SKM-1 treated with dmso at 0.1 percent for 144 hours (cell line): ENCODE measurements around the gene ETV6.

Experiments used
- DNase-seq: peaks from one replicate; lab custom pipeline; 2025; ENCODE audit not compliant: unreplicated experiment; lab: John Stamatoyannopoulos, UW

ETV6 gene

GRCh38 chr12:11797317-11797913 lies 147.9 kb downstream of the ETV6 start:
- no peak for DNase-seq

- DNase-seq = no peak
Measured at GRCh38 chr12:11798006-11798708, 148.7 kb downstream of the ETV6 start.

DNA sequence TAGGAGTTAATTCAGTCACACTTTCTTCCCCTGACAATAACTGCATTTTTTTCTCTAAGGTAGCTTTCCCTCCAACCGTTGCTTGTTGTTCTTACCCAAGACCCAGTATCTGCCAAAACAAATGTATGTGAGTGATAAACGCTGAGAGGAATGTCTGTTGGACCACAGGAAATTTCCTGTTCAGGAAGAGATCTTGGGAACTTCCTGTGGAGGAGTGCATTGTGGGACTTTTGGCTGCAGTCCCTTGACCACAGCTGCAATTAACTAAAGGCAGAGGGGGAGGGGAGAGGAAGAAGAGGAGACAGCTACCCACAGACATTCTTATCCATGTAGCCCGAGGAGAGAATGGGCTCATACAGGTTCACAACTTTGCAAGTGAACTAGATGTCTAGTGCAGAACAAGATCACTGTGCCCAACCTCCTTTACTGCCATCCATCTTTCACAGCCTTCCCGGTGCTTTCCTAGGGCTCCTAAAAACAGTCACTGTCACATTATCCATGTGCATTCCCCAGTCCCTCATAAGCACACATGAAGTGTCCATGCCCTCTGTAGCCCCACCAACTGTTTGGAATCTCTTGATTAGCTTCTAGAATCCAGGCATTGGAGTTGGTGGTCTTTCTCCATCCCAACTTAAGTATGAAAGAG lies 149.5 kb downstream of the ETV6 start:
- peak; percentile 80 for DNase-seq

GRCh38 chr12:11799502-11799873 lies 150.0 kb downstream of the ETV6 start:
- no peak for DNase-seq

- no peak for DNase-seq
Measured at GRCh38 chr12:11801643-11802042, 152.2 kb downstream of the ETV6 start.

DNA sequence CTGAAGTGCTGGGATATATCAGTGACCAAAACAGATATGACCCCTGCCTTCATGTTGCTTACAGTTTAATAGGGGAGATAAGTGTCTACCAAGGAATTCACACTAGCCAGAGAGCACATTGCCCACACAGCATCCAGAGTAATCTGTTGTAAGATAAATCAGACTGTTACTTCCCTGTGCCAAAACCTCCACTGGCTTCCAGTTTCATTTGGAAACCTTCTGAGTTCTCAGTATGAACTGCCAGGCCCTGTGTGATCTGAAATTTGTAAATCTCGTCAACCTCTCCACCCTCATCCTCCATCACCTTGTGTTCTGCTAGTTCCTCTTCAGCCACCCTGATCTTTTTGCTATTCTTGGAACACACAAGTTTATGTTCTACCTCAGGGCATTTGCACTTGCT lies 154.7 kb downstream of the ETV6 start:
- no peak for DNase-seq

DNA sequence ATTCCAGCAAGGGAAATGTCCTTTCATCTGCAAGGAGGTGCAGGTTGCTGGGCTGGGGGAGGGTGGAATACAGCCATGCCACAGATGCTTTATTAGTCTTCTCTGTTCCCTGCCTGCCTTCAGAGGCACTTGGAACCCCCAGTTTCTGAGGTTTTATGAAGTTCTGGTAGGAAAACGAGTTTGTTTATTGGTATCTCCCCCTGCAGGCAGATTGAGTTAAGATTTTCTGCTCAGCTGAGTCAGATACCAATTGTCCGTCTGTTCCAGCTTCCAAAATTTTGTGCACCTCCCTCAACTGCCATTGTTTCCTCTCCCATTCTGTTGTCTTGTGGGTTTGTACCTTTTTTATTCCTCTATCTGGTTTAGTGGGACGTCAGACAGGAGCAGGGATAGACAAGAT lies 155.6 kb downstream of the ETV6 start:
- DNase-seq = no peak

- DNase-seq = no peak
Measured at GRCh38 chr12:11805680-11806079, 156.2 kb downstream of the ETV6 start.

GRCh38 chr12:11807458-11807857 lies 158.0 kb downstream of the ETV6 start:
- DNase-seq = no peak

DNA sequence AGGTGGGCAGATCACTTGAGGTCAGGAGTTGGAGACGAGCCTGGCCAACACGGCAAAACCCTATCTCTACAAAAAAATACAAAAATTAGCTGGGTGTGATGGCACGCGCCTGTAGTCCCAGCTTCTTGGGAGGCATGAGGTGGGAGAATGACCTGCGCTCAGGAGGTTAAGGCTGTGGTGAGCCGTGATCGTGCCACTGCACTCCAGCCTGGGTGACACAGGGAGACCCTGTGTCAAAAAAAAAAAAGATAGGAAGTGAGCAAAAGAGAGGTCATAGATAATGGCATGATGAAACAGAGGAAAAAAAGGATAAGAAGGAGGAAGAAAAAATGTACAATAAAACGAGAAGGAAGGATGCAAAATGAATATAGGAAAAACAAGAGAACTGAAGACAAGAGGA lies 159.5 kb downstream of the ETV6 start:
- no peak for DNase-seq

GRCh38 chr12:11810206-11810545 lies 160.7 kb downstream of the ETV6 start:
- peak; percentile 11 for DNase-seq

- no peak for DNase-seq
Measured at GRCh38 chr12:11811008-11811407, 161.5 kb downstream of the ETV6 start.

- DNase-seq = no peak
Measured at GRCh38 chr12:11812241-11812585, 162.7 kb downstream of the ETV6 start.

DNA sequence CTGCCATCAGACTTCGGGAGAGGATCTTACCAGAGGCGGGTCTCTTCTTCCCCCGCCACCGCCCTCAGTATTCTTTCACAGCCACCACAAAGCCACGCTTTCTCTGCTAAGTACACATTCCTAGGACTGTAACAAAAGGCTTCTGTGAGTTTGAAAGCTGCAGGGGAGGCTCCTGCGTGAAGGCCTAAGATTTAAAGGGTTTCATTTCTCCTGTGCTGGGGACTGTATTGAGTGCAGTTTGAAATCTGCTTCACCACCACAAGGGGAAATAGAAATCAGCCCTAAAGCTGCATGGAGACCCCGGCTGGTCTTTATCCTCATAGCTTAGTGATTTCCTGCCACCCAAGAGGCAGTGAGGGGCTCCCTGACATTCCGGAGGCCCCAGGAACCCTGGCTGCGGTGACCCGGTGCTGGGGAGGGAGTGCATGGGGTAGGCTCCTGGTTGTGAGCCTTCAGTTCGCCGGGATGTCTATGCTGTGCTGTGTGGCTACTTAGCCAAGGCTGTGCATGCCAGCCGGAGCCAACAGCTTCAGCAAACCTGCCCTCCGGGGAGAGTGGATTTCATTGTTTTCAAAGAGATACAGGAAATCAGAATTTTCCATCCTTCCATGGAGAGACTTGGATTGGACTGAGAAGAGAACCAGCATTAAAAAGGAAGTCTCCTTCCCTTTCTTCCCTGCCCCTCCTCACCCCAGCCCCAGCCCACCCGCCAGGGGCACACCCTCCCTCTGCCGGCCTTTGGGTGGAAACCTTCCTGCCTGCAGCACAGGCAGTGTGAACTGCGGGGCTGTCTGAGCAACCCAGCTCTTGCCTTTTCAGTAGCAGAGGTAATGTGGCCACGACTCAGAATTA lies 163.3 kb downstream of the ETV6 start:
- DNase-seq = no peak

GRCh38 chr12:11813438-11813813 lies 164.0 kb downstream of the ETV6 start:
- DNase-seq = no peak

DNA sequence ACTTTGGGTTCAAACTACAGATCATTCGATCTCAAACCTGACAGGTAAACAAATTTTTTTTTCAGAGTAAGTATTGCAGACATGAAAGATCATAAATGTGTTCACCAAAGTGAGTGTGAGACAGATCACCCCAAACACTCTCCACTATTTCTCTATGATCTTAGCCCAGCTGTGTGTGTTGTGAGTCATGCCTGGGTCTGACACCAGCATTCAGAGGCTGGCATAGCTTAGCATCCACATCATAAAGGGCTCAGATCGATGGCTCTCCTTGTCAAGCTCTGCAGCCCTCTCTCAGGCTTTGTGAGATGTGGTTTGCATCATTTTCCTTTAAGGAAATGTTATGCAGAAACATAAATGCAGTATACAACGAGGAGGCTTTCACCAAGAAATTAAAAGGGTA lies 164.9 kb downstream of the ETV6 start:
- DNase-seq = no peak

GRCh38 chr12:11815397-11815796 lies 165.9 kb downstream of the ETV6 start:
- DNase-seq = no peak

DNA sequence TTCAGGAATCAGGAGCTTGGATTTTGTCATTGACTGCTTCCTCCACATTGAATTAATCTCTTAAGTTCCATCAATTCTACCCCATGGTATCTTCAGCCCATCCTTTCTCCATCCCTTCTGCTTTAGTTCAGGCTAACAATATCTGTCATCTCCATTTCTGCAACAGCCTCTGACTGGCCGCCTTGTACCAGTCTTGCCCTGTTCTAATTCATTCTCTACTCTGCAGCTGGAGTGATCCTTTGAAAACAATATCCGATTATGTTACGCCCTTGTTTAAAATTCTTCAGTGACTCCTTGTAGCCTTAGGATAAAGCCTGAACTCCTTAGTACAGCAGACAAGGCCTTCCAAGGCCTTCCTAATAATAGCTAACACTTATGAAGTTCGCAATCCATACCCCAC lies 170.2 kb downstream of the ETV6 start:
- no peak for DNase-seq

- no peak for DNase-seq
Measured at GRCh38 chr12:11820476-11820875, 171.0 kb downstream of the ETV6 start.

GRCh38 chr12:11821386-11822080 lies 172.1 kb downstream of the ETV6 start:
- DNase-seq = no peak

- no peak for DNase-seq
Measured at GRCh38 chr12:11822081-11822834, 172.8 kb downstream of the ETV6 start.
